ENCODE data around the gene ADAM22. TPM values are rescaled to one million over a fixed set of nuclear protein-coding genes. Genes with fewer than 3 reads are reported as not detected.

Gene ADAM22
- polyA plus RNA-seq, 1 of the 3 experiments (the other 2 are of a cell fraction), result 3.0 TPM

DNA sequence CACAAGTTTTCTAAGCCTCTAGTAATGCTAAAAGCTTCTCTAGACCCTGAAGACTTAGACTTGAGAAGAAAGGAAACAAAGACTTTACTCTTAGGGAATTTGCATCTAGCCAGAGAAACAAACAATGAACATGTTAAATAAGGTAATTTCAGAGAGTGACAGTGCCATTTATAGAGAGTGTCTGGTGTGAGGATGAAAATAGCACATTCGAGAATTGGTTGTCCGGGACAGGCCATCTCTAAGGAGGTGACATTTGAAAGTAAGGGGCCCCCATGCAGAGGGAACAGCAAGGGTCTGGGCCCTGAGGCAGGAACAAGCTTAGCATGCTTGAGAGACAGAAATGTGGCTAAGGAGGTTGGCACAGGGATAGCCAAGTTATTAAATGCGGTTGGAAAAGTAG lies 48.1 kb downstream of the ADAM22 start:
- DNase-seq, result no peak
- Histone ChIP-seq H3K9ac (no peak overlapping the region), H3K27ac (ENCODE audit: low read depth in 2 of 2, low read length in 1 of 2) (no peak overlapping the region), H3K4me3 (ENCODE audit: low read depth in 2 of 2, low read length in 1 of 2) (no peak overlapping the region), H3K4me1 (ENCODE audit: control insufficient read depth in 1 of 2, insufficient read depth in 2 of 2, low read depth in 1 of 2, low read length in 1 of 2) (no peaks in the 10 kb centered on the region; a peak in 1 of 4 replicates), H2AFZ (ENCODE audit: low read depth) (no peak overlapping the region), H3K27me3 (ENCODE audit: insufficient read depth) (no peaks in the 10 kb centered on the region), H3K9me2 (no peaks in the 10 kb centered on the region), H4K20me1 (ENCODE audit: insufficient read depth) (no peaks in the 10 kb centered on the region), H3F3A (replicated peaks; ENCODE audit: insufficient read depth) (no peaks in the 10 kb centered on the region), H3K79me2 (ENCODE audit: insufficient read depth) (no peaks in the 10 kb centered on the region), H3K4me2 (no peak overlapping the region), H3K9me3 (no peaks in the 10 kb centered on the region), H3K36me3 (replicated peaks in 1 of 2; ENCODE audit: control insufficient read depth in 1 of 2, insufficient read depth in 2 of 2, low read length in 1 of 2) (peaks cover 0 to 13% of the 10 kb centered on the region in 2 experiments)
- no peak for TF ChIP-seq YY1 (IDR thresholded peaks at IDR 0.05; ENCODE audit: low read depth)
- TF ChIP-seq, protein P1, sequence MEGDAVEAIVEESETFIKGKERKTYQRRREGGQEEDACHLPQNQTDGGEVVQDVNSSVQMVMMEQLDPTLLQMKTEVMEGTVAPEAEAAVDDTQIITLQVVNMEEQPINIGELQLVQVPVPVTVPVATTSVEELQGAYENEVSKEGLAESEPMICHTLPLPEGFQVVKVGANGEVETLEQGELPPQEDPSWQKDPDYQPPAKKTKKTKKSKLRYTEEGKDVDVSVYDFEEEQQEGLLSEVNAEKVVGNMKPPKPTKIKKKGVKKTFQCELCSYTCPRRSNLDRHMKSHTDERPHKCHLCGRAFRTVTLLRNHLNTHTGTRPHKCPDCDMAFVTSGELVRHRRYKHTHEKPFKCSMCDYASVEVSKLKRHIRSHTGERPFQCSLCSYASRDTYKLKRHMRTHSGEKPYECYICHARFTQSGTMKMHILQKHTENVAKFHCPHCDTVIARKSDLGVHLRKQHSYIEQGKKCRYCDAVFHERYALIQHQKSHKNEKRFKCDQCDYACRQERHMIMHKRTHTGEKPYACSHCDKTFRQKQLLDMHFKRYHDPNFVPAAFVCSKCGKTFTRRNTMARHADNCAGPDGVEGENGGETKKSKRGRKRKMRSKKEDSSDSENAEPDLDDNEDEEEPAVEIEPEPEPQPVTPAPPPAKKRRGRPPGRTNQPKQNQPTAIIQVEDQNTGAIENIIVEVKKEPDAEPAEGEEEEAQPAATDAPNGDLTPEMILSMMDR (IDR thresholded peaks at IDR 0.05), result no peak
- TF ChIP-seq, protein P2, sequence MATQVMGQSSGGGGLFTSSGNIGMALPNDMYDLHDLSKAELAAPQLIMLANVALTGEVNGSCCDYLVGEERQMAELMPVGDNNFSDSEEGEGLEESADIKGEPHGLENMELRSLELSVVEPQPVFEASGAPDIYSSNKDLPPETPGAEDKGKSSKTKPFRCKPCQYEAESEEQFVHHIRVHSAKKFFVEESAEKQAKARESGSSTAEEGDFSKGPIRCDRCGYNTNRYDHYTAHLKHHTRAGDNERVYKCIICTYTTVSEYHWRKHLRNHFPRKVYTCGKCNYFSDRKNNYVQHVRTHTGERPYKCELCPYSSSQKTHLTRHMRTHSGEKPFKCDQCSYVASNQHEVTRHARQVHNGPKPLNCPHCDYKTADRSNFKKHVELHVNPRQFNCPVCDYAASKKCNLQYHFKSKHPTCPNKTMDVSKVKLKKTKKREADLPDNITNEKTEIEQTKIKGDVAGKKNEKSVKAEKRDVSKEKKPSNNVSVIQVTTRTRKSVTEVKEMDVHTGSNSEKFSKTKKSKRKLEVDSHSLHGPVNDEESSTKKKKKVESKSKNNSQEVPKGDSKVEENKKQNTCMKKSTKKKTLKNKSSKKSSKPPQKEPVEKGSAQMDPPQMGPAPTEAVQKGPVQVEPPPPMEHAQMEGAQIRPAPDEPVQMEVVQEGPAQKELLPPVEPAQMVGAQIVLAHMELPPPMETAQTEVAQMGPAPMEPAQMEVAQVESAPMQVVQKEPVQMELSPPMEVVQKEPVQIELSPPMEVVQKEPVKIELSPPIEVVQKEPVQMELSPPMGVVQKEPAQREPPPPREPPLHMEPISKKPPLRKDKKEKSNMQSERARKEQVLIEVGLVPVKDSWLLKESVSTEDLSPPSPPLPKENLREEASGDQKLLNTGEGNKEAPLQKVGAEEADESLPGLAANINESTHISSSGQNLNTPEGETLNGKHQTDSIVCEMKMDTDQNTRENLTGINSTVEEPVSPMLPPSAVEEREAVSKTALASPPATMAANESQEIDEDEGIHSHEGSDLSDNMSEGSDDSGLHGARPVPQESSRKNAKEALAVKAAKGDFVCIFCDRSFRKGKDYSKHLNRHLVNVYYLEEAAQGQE (IDR thresholded peaks at IDR 0.05; ENCODE audit: low read depth, low read length), result no peak
- TF ChIP-seq TAF1 (IDR thresholded peaks at IDR 0.05; ENCODE audit: borderline replicate concordance, low read depth, low read length), result no peak
- TF ChIP-seq MXI1 (IDR thresholded peaks at IDR 0.05; ENCODE audit: low read depth, low read length), result no peak
- no peak for TF ChIP-seq FOXM1 (IDR thresholded peaks at IDR 0.05; ENCODE audit: low read depth)
- no peak for TF ChIP-seq POLR2AphosphoS5 (IDR thresholded peaks at IDR 0.05; ENCODE audit: low read depth, low read length)
- TF ChIP-seq RAD21 (IDR thresholded peaks at IDR 0.05; ENCODE audit: low read length), result no peak
- no peak for TF ChIP-seq NFIC (IDR thresholded peaks at IDR 0.05; ENCODE audit: borderline replicate concordance)
- POLR2A ChIA-PET, result no interaction called here
- 88% methylated on average over 3 of the region's 3 CpGs for WGBS (ENCODE audit: low lambda C conversion rate)
- CTCF ChIA-PET, result interaction anchor here (0.6 kb wide), 1 partner anchor 30 kb away, joined by 4 read pairs; no protein-coding TSS in a partner anchor

DNA sequence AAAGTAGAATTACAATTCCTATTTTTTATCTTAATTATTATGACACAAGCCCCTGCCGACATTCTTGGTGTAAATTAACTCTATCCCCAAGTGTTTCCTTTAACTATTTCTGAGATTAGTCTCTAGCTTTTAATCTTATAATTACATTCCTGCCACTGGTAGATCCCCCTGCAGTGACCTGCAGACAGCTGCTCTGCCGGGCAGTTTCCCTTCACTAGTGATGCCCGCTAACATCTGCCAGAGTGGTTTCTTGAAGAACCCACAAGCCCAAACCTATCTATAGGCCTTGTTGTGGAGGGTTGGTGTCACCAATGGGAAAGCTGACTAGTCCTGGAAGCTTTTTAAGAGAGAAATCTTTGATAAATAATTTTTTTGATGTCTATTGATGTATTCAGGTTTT lies 50.0 kb downstream of the ADAM22 start:
- Histone ChIP-seq H3K36me3 (replicated peaks in 1 of 2; ENCODE audit: control insufficient read depth in 1 of 2, insufficient read depth in 2 of 2, low read length in 1 of 2) (peaks cover 0 to 5% of the 10 kb centered on the region in 2 experiments), H3K4me3 (ENCODE audit: low read depth in 2 of 2, low read length in 1 of 2) (no peak overlapping the region), H3K79me2 (ENCODE audit: insufficient read depth) (no peaks in the 10 kb centered on the region), H3K4me1 (ENCODE audit: control insufficient read depth in 1 of 2, insufficient read depth in 2 of 2, low read depth in 1 of 2, low read length in 1 of 2) (no peaks in the 10 kb centered on the region; a peak in 2 of 4 replicates), H3K27me3 (ENCODE audit: insufficient read depth) (no peaks in the 10 kb centered on the region), H3K27ac (ENCODE audit: low read depth in 2 of 2, low read length in 1 of 2) (no peak overlapping the region), H4K20me1 (ENCODE audit: insufficient read depth) (no peaks in the 10 kb centered on the region), H2AFZ (ENCODE audit: low read depth) (no peak overlapping the region), H3K9ac (no peak overlapping the region), H3K9me3 (no peaks in the 10 kb centered on the region), H3K9me2 (no peaks in the 10 kb centered on the region; the same call in 1 of the 2 replicates), H3F3A (replicated peaks; ENCODE audit: insufficient read depth) (no peaks in the 10 kb centered on the region), H3K4me2 (no peak overlapping the region)
- ChIA-PET POLR2A (no interaction called here), CTCF (interaction anchor here (1.1 kb wide), 1 partner anchor 19 kb away, joined by 4 read pairs; no protein-coding TSS in a partner anchor)
- DNase-seq, result no peak
- 92% methylated on average over 3 of the region's 3 CpGs for WGBS (ENCODE audit: low lambda C conversion rate)
- no peak for TF ChIP-seq GABPA (IDR thresholded peaks at IDR 0.05; ENCODE audit: low read depth)

Data from SK-N-SH (cell line).